ENCODE data around the gene HLA-G.
"Not testable (repeated sequence)": the region's sequence is repeated elsewhere in the genome, so short reads cannot be mapped to it uniquely, and the experiment has no call there.

Gene HLA-G

DNA sequence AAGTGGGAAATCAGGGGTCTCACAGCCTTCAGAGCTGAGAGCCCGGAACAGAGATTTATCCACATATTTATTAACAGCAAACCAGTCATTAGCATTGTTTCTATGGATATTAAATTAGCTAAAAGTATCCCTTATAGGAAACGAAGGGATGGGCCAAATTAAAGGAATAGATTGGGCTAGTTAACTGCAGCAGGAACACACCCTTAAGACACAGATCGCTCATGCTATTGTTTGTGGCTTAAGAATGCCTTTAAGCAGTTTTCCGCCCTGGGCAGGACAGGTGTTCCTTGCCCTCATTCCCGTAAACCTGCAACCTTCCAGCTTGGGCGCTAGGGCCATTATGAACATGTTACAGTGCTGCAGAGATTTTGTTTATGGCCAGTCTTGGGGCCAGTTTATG, 48.1 kb downstream of the HLA-G start:
- DNase-seq, result not testable (repeated sequence)

Measured in activated CD4-positive, alpha-beta T cell treated with anti-CD3 and anti-CD28 coated beads for 1 hour (primary cell).